Lower lobe of right lung (tissue), 2 donors: ENCODE data around the gene IL1RAPL1. TPM values are rescaled to one million over a fixed set of nuclear protein-coding genes. Genes with fewer than 3 reads are reported as not detected.

ENCODE experiments used
- ATAC-seq, 2 donors: fragments of 200-7000 bp; cut with Tn5 transposase; one replicate each; pipeline ENCODE4 v1.9.1; 2020 to 2022; ENCODE audit warnings: mild to moderate bottlenecking in 2 of 2, moderate library complexity in 2 of 2
- DNase-seq: peaks from one replicate; pipeline ENCODE4 v3.0.0-alpha.2; 2020
- H3K27ac ChIP-seq: fragments of 200-600 bp; one replicate; pipeline ENCODE4 v1.8.0; 2022
- H3K27me3 ChIP-seq: fragments of 200-600 bp; one replicate; pipeline ENCODE4 v1.8.0; 2022; ENCODE audit warnings: low read depth
- H3K36me3 ChIP-seq: fragments of 200-600 bp; one replicate; pipeline ENCODE4 v1.8.0; 2022; ENCODE audit warnings: mild to moderate bottlenecking
- H3K4me1 ChIP-seq: fragments of 200-600 bp; one replicate; pipeline ENCODE4 v1.8.0; 2022
- H3K4me3 ChIP-seq: fragments of 200-600 bp; one replicate; pipeline ENCODE4 v1.8.0; 2022; ENCODE audit warnings: mild to moderate bottlenecking
- H3K9me3 ChIP-seq: fragments of 200-600 bp; one replicate; pipeline ENCODE4 v1.8.0; 2022
- intact Hi-C: fragments of 100-400 bp; cut with DNase I; formaldehyde crosslinking; loops from one replicate; pipeline ENCODE4 v1.11.0; 2022
- total RNA-seq: library from RNA; stranded (reverse); fragmentation: NEBNext Ultra II Directional; extraction: Animal tissue kit (Norgen Biotek cat#: 25700); gene quantifications from one replicate; pipeline ENCODE4 v1.2.1, GENCODE V29; 2021
- TF ChIP-seq, protein P1 (sequence below): fragments of 200-600 bp; IDR thresholded peaks from one replicate; pipeline ENCODE4 v1.8.0; 2022; ENCODE audit warnings: antibody characterized with exemption, mild to moderate bottlenecking
- donor health status: DM: no; HTN: yes; CAD: no; lungs with severe emphysema.

The IL1RAPL1 gene
- total RNA-seq, 1 donor from 2014 or later, result not detected

DNA sequence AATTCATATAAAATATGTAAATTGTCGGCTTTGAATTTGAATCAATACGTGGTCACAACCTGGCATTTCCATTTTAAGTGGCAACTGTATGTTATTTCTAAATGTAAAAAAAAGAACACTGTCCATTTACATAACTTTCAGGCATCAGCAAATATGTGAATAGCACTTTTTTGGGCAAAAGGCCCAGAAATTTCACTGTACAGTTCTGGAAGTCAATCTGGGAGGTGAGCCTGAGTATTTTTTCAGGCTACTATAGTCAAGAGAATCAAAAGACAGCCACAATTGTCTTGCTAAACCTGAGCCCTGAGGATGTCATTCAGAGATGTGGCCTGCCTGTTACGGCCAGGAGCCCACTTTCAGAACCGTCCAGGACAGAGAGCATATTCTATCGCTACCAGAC lies 1084.2 kb downstream of the IL1RAPL1 start:
- intact Hi-C loops, result no loop called here
- no peaks in the 10 kb centered on the region for H3K27me3 ChIP-seq
- no peak overlapping the region for H3K27ac ChIP-seq
- ATAC-seq (no peak), DNase-seq (no peak)
- H3K9me3 ChIP-seq, result no peaks in the 10 kb centered on the region
- TF ChIP-seq, protein P1, sequence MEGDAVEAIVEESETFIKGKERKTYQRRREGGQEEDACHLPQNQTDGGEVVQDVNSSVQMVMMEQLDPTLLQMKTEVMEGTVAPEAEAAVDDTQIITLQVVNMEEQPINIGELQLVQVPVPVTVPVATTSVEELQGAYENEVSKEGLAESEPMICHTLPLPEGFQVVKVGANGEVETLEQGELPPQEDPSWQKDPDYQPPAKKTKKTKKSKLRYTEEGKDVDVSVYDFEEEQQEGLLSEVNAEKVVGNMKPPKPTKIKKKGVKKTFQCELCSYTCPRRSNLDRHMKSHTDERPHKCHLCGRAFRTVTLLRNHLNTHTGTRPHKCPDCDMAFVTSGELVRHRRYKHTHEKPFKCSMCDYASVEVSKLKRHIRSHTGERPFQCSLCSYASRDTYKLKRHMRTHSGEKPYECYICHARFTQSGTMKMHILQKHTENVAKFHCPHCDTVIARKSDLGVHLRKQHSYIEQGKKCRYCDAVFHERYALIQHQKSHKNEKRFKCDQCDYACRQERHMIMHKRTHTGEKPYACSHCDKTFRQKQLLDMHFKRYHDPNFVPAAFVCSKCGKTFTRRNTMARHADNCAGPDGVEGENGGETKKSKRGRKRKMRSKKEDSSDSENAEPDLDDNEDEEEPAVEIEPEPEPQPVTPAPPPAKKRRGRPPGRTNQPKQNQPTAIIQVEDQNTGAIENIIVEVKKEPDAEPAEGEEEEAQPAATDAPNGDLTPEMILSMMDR, result no peak
- no peak overlapping the region for H3K4me3 ChIP-seq
- H3K36me3 ChIP-seq, result no peaks in the 10 kb centered on the region
- no peaks in the 10 kb centered on the region for H3K4me1 ChIP-seq

DNA sequence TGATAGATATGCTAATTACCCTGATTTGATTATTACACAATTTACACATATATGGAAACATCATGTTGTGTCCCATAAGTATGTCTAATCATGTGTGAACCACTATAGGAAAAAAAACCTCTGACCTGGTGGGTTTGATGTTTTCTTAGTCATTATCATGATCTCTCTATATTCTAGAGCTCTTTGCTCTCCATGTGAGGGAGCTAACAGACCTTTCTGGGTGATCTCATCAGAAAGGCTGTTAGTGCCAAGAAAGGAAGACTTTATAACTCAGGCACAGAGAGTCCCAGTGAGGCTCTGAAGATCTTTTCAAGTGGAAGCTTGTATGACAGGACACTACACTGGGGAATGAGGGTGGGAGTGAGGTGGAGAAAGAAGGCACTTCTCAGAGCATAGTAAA lies 1100.4 kb downstream of the IL1RAPL1 start:
- DNase-seq (no peak), ATAC-seq (no peak)
- intact Hi-C loops, result no loop called here
- Histone ChIP-seq H3K27me3 (no peaks in the 10 kb centered on the region), H3K4me1 (no peaks in the 10 kb centered on the region), H3K9me3 (no peaks in the 10 kb centered on the region), H3K36me3 (no peaks in the 10 kb centered on the region), H3K4me3 (no peak overlapping the region), H3K27ac (no peak overlapping the region)
- TF ChIP-seq, protein P1, result no peak

DNA sequence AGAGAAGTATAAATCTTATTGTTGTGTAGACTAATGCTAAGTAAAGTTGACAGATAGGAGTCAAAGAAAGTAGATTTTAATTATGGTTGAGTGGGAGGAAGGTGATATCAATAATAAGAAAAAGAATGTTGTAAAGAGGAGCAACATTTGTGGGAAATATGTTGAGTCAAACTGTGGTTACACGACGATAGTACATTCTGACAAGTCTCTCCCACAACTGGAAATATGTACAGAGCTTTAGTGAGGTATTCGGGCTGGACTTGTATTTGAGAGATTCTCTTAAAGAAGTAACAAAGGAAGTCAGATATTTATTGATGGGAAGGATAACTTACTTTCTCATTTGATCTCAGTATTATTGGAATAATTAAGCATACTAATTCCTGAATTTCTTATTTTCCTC lies 1102.8 kb downstream of the IL1RAPL1 start:
- Histone ChIP-seq H3K9me3 (no peaks in the 10 kb centered on the region), H3K27ac (no peak overlapping the region), H3K36me3 (no peaks in the 10 kb centered on the region), H3K27me3 (no peaks in the 10 kb centered on the region), H3K4me1 (no peaks in the 10 kb centered on the region), H3K4me3 (no peak overlapping the region)
- DNase-seq (no peak), ATAC-seq (no peak)
- TF ChIP-seq, protein P1, result no peak
- intact Hi-C loops, result no loop called here

DNA sequence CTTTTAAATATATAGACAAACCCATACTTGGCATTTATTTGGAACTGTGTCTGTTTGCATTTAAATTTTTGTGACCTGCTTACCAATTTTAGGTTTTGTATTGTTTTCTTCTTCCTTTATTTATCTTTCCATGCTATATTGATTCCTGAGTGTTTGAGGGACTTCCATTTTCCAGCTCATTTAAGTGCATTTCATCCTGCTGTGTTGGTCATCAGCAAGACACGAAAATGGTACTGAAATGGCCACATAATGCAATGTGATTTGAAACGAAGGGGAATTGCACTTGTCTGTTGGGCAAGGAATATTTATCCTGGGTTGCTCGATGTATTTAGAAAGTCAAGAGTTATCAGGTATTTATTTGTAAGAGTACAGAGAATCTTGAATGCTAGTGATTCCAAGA lies 1103.8 kb downstream of the IL1RAPL1 start:
- Histone ChIP-seq H3K4me3 (no peak overlapping the region), H3K4me1 (no peaks in the 10 kb centered on the region), H3K36me3 (no peaks in the 10 kb centered on the region), H3K9me3 (no peaks in the 10 kb centered on the region), H3K27ac (no peak overlapping the region), H3K27me3 (no peaks in the 10 kb centered on the region)
- intact Hi-C loops, result no loop called here
- ATAC-seq (no peak), DNase-seq (no peak)
- TF ChIP-seq, protein P1, result no peak

DNA sequence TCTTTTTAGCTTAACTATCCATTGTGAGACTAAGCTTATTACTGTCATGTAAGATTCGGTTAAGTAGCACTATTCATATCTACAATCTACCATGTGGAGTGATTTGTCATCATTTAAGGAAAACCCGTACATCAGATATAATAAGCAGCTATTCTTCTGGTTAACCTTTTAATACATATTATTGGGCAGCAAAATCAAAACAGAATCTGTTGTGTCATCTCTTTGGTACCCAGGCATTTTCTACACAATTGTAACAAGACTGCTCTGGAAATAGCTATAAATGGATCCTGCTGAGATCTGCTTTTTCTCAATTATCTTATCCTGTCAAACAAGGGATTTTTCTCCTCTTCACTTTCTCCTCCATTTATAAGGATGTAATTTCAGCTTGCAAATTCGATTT lies 1106.7 kb downstream of the IL1RAPL1 start:
- no peaks in the 10 kb centered on the region for H3K27me3 ChIP-seq
- H3K4me3 ChIP-seq, result no peak overlapping the region
- no peaks in the 10 kb centered on the region for H3K36me3 ChIP-seq
- DNase-seq (no peak), ATAC-seq (no peak)
- H3K4me1 ChIP-seq, result no peaks in the 10 kb centered on the region
- no peak overlapping the region for H3K27ac ChIP-seq
- TF ChIP-seq, protein P1, result no peak
- no peaks in the 10 kb centered on the region for H3K9me3 ChIP-seq
- intact Hi-C loops, result no loop called here

DNA sequence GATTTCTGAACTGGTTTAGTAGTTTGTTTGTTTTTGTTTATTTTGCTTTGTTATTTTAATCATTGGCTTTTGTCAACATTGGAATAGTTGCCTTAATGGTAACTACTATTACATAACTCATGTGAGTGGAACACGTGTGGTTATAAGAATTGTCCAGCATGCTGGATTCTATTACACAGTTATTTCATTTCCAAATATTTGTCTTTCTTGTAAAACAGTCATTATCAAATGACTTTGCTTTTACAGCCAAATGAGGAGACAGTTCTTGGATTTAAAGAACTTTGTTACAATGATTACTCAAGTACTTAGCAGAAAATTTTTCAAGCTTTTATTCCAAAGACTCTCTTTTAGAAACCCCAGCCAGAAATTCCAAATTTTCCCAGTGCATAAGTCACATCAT lies 1112.0 kb downstream of the IL1RAPL1 start:
- DNase-seq, result no peak
- no peaks in the 10 kb centered on the region for H3K36me3 ChIP-seq
- no peak overlapping the region for H3K4me3 ChIP-seq
- no peaks in the 10 kb centered on the region for H3K27me3 ChIP-seq
- H3K4me1 ChIP-seq, result no peaks in the 10 kb centered on the region
- H3K9me3 ChIP-seq, result no peaks in the 10 kb centered on the region
- ATAC-seq, result no peak
- intact Hi-C loops, result no loop called here
- no peak overlapping the region for H3K27ac ChIP-seq
- TF ChIP-seq, protein P1, result no peak
